GM10266 (cell line): ENCODE data around the gene PRKCQ.

Source experiments
- DNase-seq: peaks from one replicate; pipeline ENCODE4 v3.0.0; 2012; ENCODE audit errors: extremely low spot score
- TF ChIP-seq, protein P1 (sequence below): IDR thresholded peaks from 2 replicates; pipeline ENCODE4 v1.5.1; 2012; ENCODE audit warnings: mild to moderate bottlenecking, low read depth; ENCODE audit not compliant: control insufficient read depth, insufficient read depth; ENCODE audit errors: missing control alignments

Gene PRKCQ

GRCh38 chr10:6528198-6528950 is 51.7 kb downstream of the PRKCQ start:
- TF ChIP-seq, protein P1, sequence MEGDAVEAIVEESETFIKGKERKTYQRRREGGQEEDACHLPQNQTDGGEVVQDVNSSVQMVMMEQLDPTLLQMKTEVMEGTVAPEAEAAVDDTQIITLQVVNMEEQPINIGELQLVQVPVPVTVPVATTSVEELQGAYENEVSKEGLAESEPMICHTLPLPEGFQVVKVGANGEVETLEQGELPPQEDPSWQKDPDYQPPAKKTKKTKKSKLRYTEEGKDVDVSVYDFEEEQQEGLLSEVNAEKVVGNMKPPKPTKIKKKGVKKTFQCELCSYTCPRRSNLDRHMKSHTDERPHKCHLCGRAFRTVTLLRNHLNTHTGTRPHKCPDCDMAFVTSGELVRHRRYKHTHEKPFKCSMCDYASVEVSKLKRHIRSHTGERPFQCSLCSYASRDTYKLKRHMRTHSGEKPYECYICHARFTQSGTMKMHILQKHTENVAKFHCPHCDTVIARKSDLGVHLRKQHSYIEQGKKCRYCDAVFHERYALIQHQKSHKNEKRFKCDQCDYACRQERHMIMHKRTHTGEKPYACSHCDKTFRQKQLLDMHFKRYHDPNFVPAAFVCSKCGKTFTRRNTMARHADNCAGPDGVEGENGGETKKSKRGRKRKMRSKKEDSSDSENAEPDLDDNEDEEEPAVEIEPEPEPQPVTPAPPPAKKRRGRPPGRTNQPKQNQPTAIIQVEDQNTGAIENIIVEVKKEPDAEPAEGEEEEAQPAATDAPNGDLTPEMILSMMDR = no peak

GRCh38 chr10:6525599-6526165 is 54.4 kb downstream of the PRKCQ start:
- DNase-seq = no peak
- TF ChIP-seq, protein P1 = no peak

More at GRCh38 chr10:6528198-6528950, 51.7 kb downstream of the PRKCQ start:
- no peak for DNase-seq

GRCh38 chr10:6522230-6522629 is 57.8 kb downstream of the PRKCQ start:
- no peak for DNase-seq
- TF ChIP-seq, protein P1 = no peak

- no peak for DNase-seq
- TF ChIP-seq, protein P1 = no peak
Observed at GRCh38 chr10:6520138-6520537, 59.9 kb downstream of the PRKCQ start.

GRCh38 chr10:6518791-6519429 is 61.2 kb downstream of the PRKCQ start:
- DNase-seq = no peak
- TF ChIP-seq, protein P1 = no peak

- DNase-seq = no peak
- TF ChIP-seq, protein P1 = no peak
Observed at GRCh38 chr10:6516929-6517284, 63.2 kb downstream of the PRKCQ start.
